ENCODE measurements around the gene CCNY. TPM values are rescaled to one million over a fixed set of nuclear protein-coding genes. Genes with fewer than 3 reads are reported as not detected.

The CCNY gene
- total RNA-seq, 4 donors from 2014 or later: 23.9 to 68.1 (median 39.5) TPM

DNA sequence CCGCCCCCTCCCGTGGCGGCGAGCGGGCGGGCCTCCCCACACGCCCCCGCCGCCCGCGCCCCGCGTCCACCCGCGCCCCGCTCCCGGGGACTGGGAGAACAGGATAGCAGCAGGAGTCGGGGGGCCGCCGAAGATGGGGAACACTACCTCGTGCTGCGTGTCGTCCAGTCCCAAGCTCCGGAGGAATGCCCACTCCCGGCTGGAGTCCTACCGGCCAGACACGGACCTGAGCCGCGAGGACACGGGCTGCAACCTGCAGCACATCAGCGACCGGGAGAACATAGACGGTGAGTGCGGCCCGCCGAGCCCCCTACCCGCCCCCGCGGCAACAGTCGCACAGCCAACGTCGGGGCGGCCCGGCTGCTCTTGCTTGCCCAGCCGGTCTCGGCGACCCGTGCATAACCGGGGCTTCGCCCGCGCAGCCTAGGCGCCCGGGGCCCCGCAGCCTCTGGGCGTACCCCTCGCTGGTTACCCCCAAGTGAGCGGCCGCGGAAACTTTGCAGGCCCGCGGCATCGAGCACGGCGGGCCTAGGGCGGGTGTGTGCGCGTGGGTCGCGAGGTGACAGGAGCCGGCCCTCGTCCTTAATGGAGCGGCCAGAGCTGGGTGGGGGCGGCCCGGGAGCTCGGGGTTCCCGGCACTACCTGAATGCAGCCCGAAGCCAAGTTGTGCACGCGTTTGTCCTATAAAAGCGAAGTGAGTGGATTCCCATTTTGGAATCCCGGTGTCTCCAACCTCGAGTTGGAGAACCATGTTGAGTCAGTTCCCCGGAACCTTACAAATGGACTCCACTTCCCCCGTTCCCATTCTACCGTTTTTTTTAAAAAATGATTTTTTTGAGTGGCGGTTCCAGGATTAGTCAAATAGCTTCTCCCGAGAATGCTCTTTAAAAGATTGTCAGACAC lies 863 bp downstream of the CCNY start:
- peaks cover 69 to 76% of the 10 kb centered on the region in 2 donors for H3K4me1 ChIP-seq
- H3K27me3 ChIP-seq: no peaks in the 10 kb centered on the region
- in situ Hi-C loops (cut with MboI; ENCODE audit: low sequenced_read_pairs in 4 of 4) (loop anchor here in 2 of 4 donors (10.0 to 25.0 kb wide), 3 partner anchors 225 to 228 kb away; no protein-coding TSS in a partner anchor), intact Hi-C loops (cut with DNase I; ENCODE audit: low total_unique reads) (loop anchor here (5.0 kb wide), 2 partner anchors 130 to 225 kb away; no protein-coding TSS in a partner anchor)
- peak; percentile 27 to 29 for ATAC-seq
- no peaks in the 10 kb centered on the region for H3K9me3 ChIP-seq
- peak overlapping the region; percentile 81 to 98 (median 86) for H3K27ac ChIP-seq
- TF ChIP-seq POLR2A (IDR thresholded peaks at IDR 0.05) (no peak), CTCF (IDR thresholded peaks at IDR 0.05 in 4 of 5, conservative IDR thresholded peaks at IDR 0.05 in 1 of 5) (peak in 1 of 5 experiments; percentile 26)
- peak in 1 of 2 donors; percentile 45 for DNase-seq
- H3K4me3 ChIP-seq: peak overlapping the region; percentile 78 to 94 (median 90)
- no peaks in the 10 kb centered on the region for H3K36me3 ChIP-seq

DNA sequence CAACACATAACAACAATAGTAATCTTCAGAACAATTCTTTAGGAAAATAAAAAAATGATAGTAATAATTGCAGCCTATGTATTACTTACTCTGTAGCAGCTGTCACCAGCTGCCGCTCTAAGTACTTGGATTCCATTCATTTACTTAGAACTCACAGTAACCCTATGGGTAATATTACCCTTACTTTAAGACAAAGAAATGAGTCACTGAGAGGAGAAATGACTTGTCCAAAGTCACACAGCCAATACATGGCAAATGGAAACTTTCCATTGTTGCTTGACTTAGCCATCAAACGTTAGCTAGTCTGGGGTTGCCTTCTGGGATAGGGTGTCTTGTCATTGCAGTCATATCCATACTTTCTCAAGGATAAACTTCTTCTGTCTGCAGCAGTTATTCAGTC lies 3.6 kb downstream of the CCNY start:
- no peak overlapping the region for H3K4me3 ChIP-seq
- intact Hi-C loops (cut with DNase I; ENCODE audit: low total_unique reads) (loop anchor here (5.0 kb wide), 2 partner anchors 133 to 222 kb away; no protein-coding TSS in a partner anchor), in situ Hi-C loops (cut with MboI; ENCODE audit: low sequenced_read_pairs in 4 of 4) (loop anchor here in 2 of 4 donors (10.0 to 25.0 kb wide), 3 partner anchors 222 to 228 kb away; no protein-coding TSS in a partner anchor)
- no peaks in the 10 kb centered on the region for H3K27me3 ChIP-seq
- H3K36me3 ChIP-seq: no peaks in the 10 kb centered on the region
- H3K4me1 ChIP-seq: peaks cover 48% of the 10 kb centered on the region in 2 donors
- TF ChIP-seq POLR2A (IDR thresholded peaks at IDR 0.05) (no peak), CTCF (IDR thresholded peaks at IDR 0.05 in 4 of 5, conservative IDR thresholded peaks at IDR 0.05 in 1 of 5) (no peak)
- H3K27ac ChIP-seq: peak overlapping the region in 2 of 4 donors; percentile 40 to 60
- DNase-seq (no peak), ATAC-seq (no peak)
- H3K9me3 ChIP-seq: no peaks in the 10 kb centered on the region

DNA sequence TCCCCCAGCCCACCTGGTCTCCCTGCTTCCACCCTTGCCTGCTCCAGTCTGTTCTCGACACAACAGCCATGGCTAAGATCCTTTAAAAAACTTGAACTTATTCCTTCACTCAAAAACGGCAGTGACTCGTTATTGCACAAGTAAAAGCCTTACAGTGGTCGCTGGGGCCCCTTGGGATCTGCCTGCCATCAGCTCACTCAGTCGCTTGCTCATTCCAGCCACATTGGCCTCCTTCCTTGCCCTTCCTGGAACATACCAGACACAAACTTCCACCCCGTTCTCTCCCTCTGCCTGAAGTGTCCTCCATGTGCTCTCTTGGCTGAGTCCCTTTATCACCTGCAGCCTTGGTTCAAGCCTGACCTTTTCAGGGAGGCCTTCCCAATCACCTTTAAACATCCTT lies 4.7 kb downstream of the CCNY start:
- Histone ChIP-seq H3K27ac (peak overlapping the region in 3 of 4 donors; percentile 31 to 62 (median 60)), H3K4me3 (no peak overlapping the region), H3K9me3 (no peaks in the 10 kb centered on the region), H3K4me1 (peaks cover 51 to 59% of the 10 kb centered on the region in 2 donors), H3K27me3 (no peaks in the 10 kb centered on the region), H3K36me3 (no peaks in the 10 kb centered on the region)
- intact Hi-C loops (cut with DNase I; ENCODE audit: low total_unique reads) (no loop called here), in situ Hi-C loops (cut with MboI; ENCODE audit: low sequenced_read_pairs in 4 of 4) (loop anchor here in 2 of 4 donors (25.0 kb wide), 2 partner anchors 221 to 229 kb away; no protein-coding TSS in a partner anchor)
- DNase-seq (no peak), ATAC-seq (no peak)
- TF ChIP-seq CTCF (IDR thresholded peaks at IDR 0.05 in 4 of 5, conservative IDR thresholded peaks at IDR 0.05 in 1 of 5): no peak
- no peak for TF ChIP-seq POLR2A (IDR thresholded peaks at IDR 0.05)

- TF ChIP-seq CTCF (IDR thresholded peaks at IDR 0.05 in 4 of 5, conservative IDR thresholded peaks at IDR 0.05 in 1 of 5) (no peak), POLR2A (IDR thresholded peaks at IDR 0.05) (no peak)
- ATAC-seq (no peak), DNase-seq (no peak)
- Histone ChIP-seq H3K9me3 (no peaks in the 10 kb centered on the region), H3K27me3 (no peaks in the 10 kb centered on the region), H3K27ac (peak overlapping the region in 3 of 4 donors; percentile 31 to 62 (median 60)), H3K4me3 (no peak overlapping the region), H3K36me3 (no peaks in the 10 kb centered on the region), H3K4me1 (peaks cover 57 to 64% of the 10 kb centered on the region in 2 donors)
- intact Hi-C loops (cut with DNase I; ENCODE audit: low total_unique reads) (no loop called here), in situ Hi-C loops (cut with MboI; ENCODE audit: low sequenced_read_pairs in 4 of 4) (loop anchor here in 2 of 4 donors (25.0 kb wide), 2 partner anchors 221 to 229 kb away; no protein-coding TSS in a partner anchor)
These were observed 5.2 kb downstream of the CCNY start for GRCh38 chr10:35341521-35341920.
